SK-N-SH (cell line): ENCODE measurements around the gene SPTLC2. TPM values are rescaled to one million over a fixed set of nuclear protein-coding genes. Genes with fewer than 3 reads are reported as not detected.
"Not testable (repeated sequence)": the region's sequence is repeated elsewhere in the genome, so short reads cannot be mapped to it uniquely, and the experiment has no call there.

Experiments used
- CTCF ChIA-PET: fragments of 300-600, 350-600 bp; formaldehyde crosslinking; extraction: SDS; loops from one replicate; lab custom pipeline; 2021; lab: Yijun Ruan, JAX
- POLR2A ChIA-PET: fragments of 350-600 bp; sonication (Branson Sonifier 250); formaldehyde crosslinking; extraction: SDS; loops from one replicate; lab custom pipeline; 2020; ENCODE audit warnings: antibody characterized with exemption, inconsistent platforms; lab: Yijun Ruan, JAX
- DNase-seq: peaks from one replicate; pipeline ENCODE4 v3.0.0; 2012
- H2AFZ ChIP-seq: fragments of 200-600 bp; sonication (generic); 2 replicates; pipeline ENCODE4 v1.8.1; 2016; ENCODE audit warnings: antibody characterized with exemption, mild to moderate bottlenecking, low read depth
- H3F3A ChIP-seq: fragments of 200-600 bp; sonication (generic); replicated peaks from 2 replicates; pipeline ENCODE3; 2016; ENCODE audit warnings: antibody characterized with exemption, mild to moderate bottlenecking; ENCODE audit not compliant: insufficient read depth
- H3K27ac ChIP-seq, 2 experiments: fragments of 200-500 bp in 1 of 2; fragments of 200-600 bp in 1 of 2; sonication (Bioruptor generic) in 1 of 2; sonication (generic), shearing (Covaris generic) in 1 of 2; 2 replicates each; pipeline versions ENCODE4 v1.5.1 to v1.6.1; 2014 to 2016; ENCODE audit warnings: low read depth in 2 of 2, inconsistent platforms in 1 of 2, low read length in 1 of 2, mild to moderate bottlenecking in 1 of 2, mixed read lengths in 1 of 2
- H3K27me3 ChIP-seq: fragments of 200-600 bp; sonication (generic), shearing (Covaris generic); 2 replicates; pipeline ENCODE4 v1.6.1; 2016; ENCODE audit warnings: mixed run types; ENCODE audit not compliant: insufficient read depth
- H3K36me3 ChIP-seq, 2 experiments: fragments of 200-500 bp in 1 of 2; fragments of 200-600 bp in 1 of 2; sonication (Bioruptor generic) in 1 of 2; sonication (generic) in 1 of 2; replicated peaks in 1 of 2; 2 replicates each; pipeline versions ENCODE3 to v1.5.1; 2014 to 2016; ENCODE audit warnings: low read length in 1 of 2, mild to moderate bottlenecking in 1 of 2; ENCODE audit not compliant: insufficient read depth in 2 of 2, control insufficient read depth in 1 of 2
- H3K4me1 ChIP-seq, 2 experiments: fragments of 200-500 bp in 1 of 2; fragments of 200-600 bp in 1 of 2; sonication (Bioruptor generic) in 1 of 2; sonication (generic), shearing (Covaris generic) in 1 of 2; 2 replicates each; pipeline versions ENCODE4 v1.5.1 to v1.6.1; 2014 to 2016; ENCODE audit warnings: low read depth in 1 of 2, low read length in 1 of 2, mixed run types in 1 of 2; ENCODE audit not compliant: insufficient read depth in 2 of 2, control insufficient read depth in 1 of 2
- H3K4me2 ChIP-seq: fragments of 200-600 bp; sonication (generic), shearing (Covaris generic); 2 replicates; pipeline ENCODE4 v1.6.1; 2017; ENCODE audit warnings: mixed run types
- H3K4me3 ChIP-seq, 2 experiments: fragments of 200-500 bp in 1 of 2; fragments of 200-600 bp in 1 of 2; sonication (Bioruptor generic) in 1 of 2; sonication (generic), shearing (Covaris generic) in 1 of 2; 2 replicates each; pipeline versions ENCODE4 v1.5.1 to v1.8.1; 2014 to 2016; ENCODE audit warnings: low read depth in 2 of 2, inconsistent platforms in 1 of 2, low read length in 1 of 2, mild to moderate bottlenecking in 1 of 2, mixed read lengths in 1 of 2, moderate library complexity in 1 of 2
- H3K79me2 ChIP-seq: fragments of 200-600 bp; sonication (generic); 2 replicates; pipeline ENCODE4 v1.8.1; 2017; ENCODE audit warnings: mild to moderate bottlenecking; ENCODE audit not compliant: insufficient read depth
- H3K9ac ChIP-seq: fragments of 200-600 bp; sonication (generic); 2 replicates; pipeline ENCODE4 v1.6.1; 2017; ENCODE audit warnings: mixed run types
- H3K9me2 ChIP-seq: fragments of 200-600 bp; sonication (generic); 2 replicates; pipeline ENCODE4 v1.6.1; 2017; ENCODE audit warnings: mixed run types
- H3K9me3 ChIP-seq: fragments of 200-600 bp; sonication (generic); 2 replicates; pipeline ENCODE4 v1.6.1; 2017; ENCODE audit warnings: mixed run types, mild to moderate bottlenecking, moderate library complexity
- H4K20me1 ChIP-seq: fragments of 200-600 bp; sonication (generic); 2 replicates; pipeline ENCODE4 v1.6.1; 2017; ENCODE audit warnings: mild to moderate bottlenecking, mixed run types; ENCODE audit not compliant: insufficient read depth
- CHD2 ChIP-seq: fragments of 150-350 bp; IDR thresholded peaks from 2 replicates; pipeline ENCODE4 v1.6.1; 2018; ENCODE audit warnings: low read length; ENCODE audit not compliant: partially characterized antibody
- CTCF ChIP-seq: fragments of 200-600 bp; sonication (generic); IDR thresholded peaks from 2 replicates; pipeline ENCODE4 v1.6.1; 2017; ENCODE audit warnings: antibody characterized with exemption, mild to moderate bottlenecking, moderate library complexity
- ELF1 ChIP-seq: IDR thresholded peaks from 2 replicates; pipeline ENCODE4 v1.4.0; 2012
- EP300 ChIP-seq, 2 experiments: IDR thresholded peaks; 2 replicates each; pipeline versions ENCODE4 v1.4.0 to v1.6.1; 2012; ENCODE audit warnings: borderline replicate concordance in 1 of 2, low read depth in 1 of 2, low read length in 1 of 2
- EZH2phosphoT487 ChIP-seq: fragments of 200-600 bp; sonication (generic); IDR thresholded peaks from 2 replicates; pipeline ENCODE4 v1.6.1; 2017; ENCODE audit warnings: low read depth, mixed run types, mild to moderate bottlenecking, antibody characterized with exemption, moderate library complexity, borderline replicate concordance
- FOSL2 ChIP-seq: IDR thresholded peaks from 2 replicates; pipeline ENCODE4 v1.4.0; 2012; ENCODE audit warnings: low read depth, mild to moderate bottlenecking, moderate library complexity, borderline replicate concordance
- JUND ChIP-seq: IDR thresholded peaks from 2 replicates; pipeline ENCODE4 v1.4.0; 2012
- MAX ChIP-seq: IDR thresholded peaks from 2 replicates; pipeline ENCODE4 v1.4.0; 2012; ENCODE audit warnings: low read depth
- MXI1 ChIP-seq: IDR thresholded peaks from 2 replicates; pipeline ENCODE4 v1.6.1; 2012; ENCODE audit warnings: mild to moderate bottlenecking, low read depth, low read length, improper control_type of control experiment
- NFIC ChIP-seq: IDR thresholded peaks from 2 replicates; pipeline ENCODE4 v1.4.0; 2012; ENCODE audit warnings: borderline replicate concordance
- PBX3 ChIP-seq: IDR thresholded peaks from 2 replicates; pipeline ENCODE4; 2012
- POLR2AphosphoS5 ChIP-seq: IDR thresholded peaks from 2 replicates; pipeline ENCODE4 v1.6.1; 2012; ENCODE audit warnings: low read depth, low read length
- RAD21 ChIP-seq: IDR thresholded peaks from 2 replicates; pipeline ENCODE4 v1.6.1; 2012; ENCODE audit warnings: mild to moderate bottlenecking, low read length
- RXRA ChIP-seq: IDR thresholded peaks from 2 replicates; pipeline ENCODE4 v1.4.0; 2012; ENCODE audit warnings: low read depth, mild to moderate bottlenecking, borderline replicate concordance
- SIN3A ChIP-seq: IDR thresholded peaks from 2 replicates; pipeline ENCODE4 v1.6.1; 2012; ENCODE audit warnings: low read depth, mild to moderate bottlenecking, low read length, moderate library complexity, borderline replicate concordance
- SMC3 ChIP-seq: IDR thresholded peaks from 2 replicates; pipeline ENCODE4 v1.6.1; 2012; ENCODE audit warnings: low read depth, low read length, improper control_type of control experiment
- TCF12 ChIP-seq: IDR thresholded peaks from 2 replicates; pipeline ENCODE4 v1.4.0; 2012
- USF1 ChIP-seq: IDR thresholded peaks from 2 replicates; pipeline ENCODE4 v1.4.0; 2012; ENCODE audit warnings: low read depth, borderline replicate concordance
- USF2 ChIP-seq: fragments of 150-350 bp; IDR thresholded peaks from 2 replicates; pipeline ENCODE4 v1.6.1; 2017; ENCODE audit warnings: antibody characterized with exemption, low read length, low read depth, borderline replicate concordance
- YY1 ChIP-seq: IDR thresholded peaks from 2 replicates; pipeline ENCODE4 v1.4.0; 2012; ENCODE audit warnings: low read depth, mild to moderate bottlenecking
- WGBS: methylation state at CpG from one replicate; pipeline ENCODE4 v1.1.6; 2017; ENCODE audit warnings: low lambda C conversion rate; 5-methylcytosine and 5-hydroxymethylcytosine counted together
- polyA plus RNA-seq, 3 experiments: library from polyadenylated mRNA; depleted of rRNA; stranded (reverse); fragments of >200 nt; gene quantifications; 2 replicates each; pipeline ENCODE4 v1.2.3, GENCODE V29; 2012

The SPTLC2 gene
- polyA plus RNA-seq, 1 of the 3 experiments (the other 2 are of a cell fraction): 10.2 TPM

GRCh38 chr14:77541905-77542304 is 74.5 kb downstream of the SPTLC2 start:
- 96% methylated on average over 4 of the region's 4 CpGs for WGBS
- peaks cover 7 to 32% of the 10 kb centered on the region in 2 experiments for H3K36me3 ChIP-seq
- no peak overlapping the region for H2AFZ ChIP-seq
- no peaks in the 10 kb centered on the region for H3K27me3 ChIP-seq
- TF ChIP-seq RXRA (no peak), MAX (no peak), SIN3A (no peak), FOSL2 (no peak), POLR2AphosphoS5 (no peak), NFIC (no peak), USF2 (no peak), SMC3 (no peak), JUND (no peak), TCF12 (no peak), RAD21 (no peak), EP300 (IDR thresholded peaks at IDR 0.05; ENCODE audit: borderline replicate concordance in 1 of 2, low read depth in 1 of 2, low read length in 1 of 2) (no peak), ELF1 (no peak), CHD2 (no peak), CTCF (no peak), USF1 (no peak), YY1 (no peak), MXI1 (no peak), PBX3 (no peak), EZH2phosphoT487 (no peak)
- TF ChIP-seq, all 33 proteins: peak for 0
- Histone ChIP-seq H3K4me3 (no peak overlapping the region), H3K9me2 (no peaks in the 10 kb centered on the region), H3K9me3 (no peaks in the 10 kb centered on the region), H4K20me1 (no peaks in the 10 kb centered on the region), H3K4me2 (no peak overlapping the region), H3K79me2 (peaks cover 35% of the 10 kb centered on the region), H3F3A (peaks cover 9% of the 10 kb centered on the region), H3K4me1 (0 out of 4 replicates have a peak, but pooled peaks cover 0 to 7% of the 10 kb centered on the region in 2 experiments), H3K27ac (no peak overlapping the region), H3K9ac (no peak overlapping the region)
- ChIA-PET POLR2A (no interaction called here), CTCF (interaction anchor here (2.2 to 2.5 kb wide), 2 partner anchors 9 to 82 kb away, joined by 8 to 13 read pairs; no protein-coding TSS in a partner anchor)
- DNase-seq: no peak

GRCh38 chr14:77536951-77537350 is 79.5 kb downstream of the SPTLC2 start:
- H4K20me1 ChIP-seq, H3K4me3 ChIP-seq, DNase-seq, CTCF ChIA-PET, H2AFZ ChIP-seq, POLR2A ChIA-PET, H3F3A ChIP-seq, H3K27me3 ChIP-seq, H3K27ac ChIP-seq, H3K4me2 ChIP-seq, H3K9me2 ChIP-seq, H3K4me1 ChIP-seq, H3K9me3 ChIP-seq, H3K9ac ChIP-seq: not testable (repeated sequence)
- WGBS: 98% methylated on average over 5 of the region's 5 CpGs
- peaks cover 33% of the 10 kb centered on the region for H3K79me2 ChIP-seq
- H3K36me3 ChIP-seq: peaks cover 0 to 30% of the 10 kb centered on the region in 2 experiments
